ENCODE results near the gene ANKRD16.

The ANKRD16 gene

GRCh38 chr10:5905854-5906507 lies 16.3 kb upstream of the ANKRD16 start:
- H3K4me3 ChIP-seq (ENCODE audit: low read depth, low read length), result no peak overlapping the region
- no peak for TF ChIP-seq CTCF (IDR thresholded peaks at IDR 0.05; ENCODE audit: insufficient read depth, low read depth, low read length, missing control alignments)
- DNase-seq (ENCODE audit: low read depth), result no peak

- H3K4me3 ChIP-seq (ENCODE audit: low read depth, low read length), result peak overlapping the region; percentile 35
- peak; percentile 91 for DNase-seq (ENCODE audit: low read depth)
- no peak for TF ChIP-seq CTCF (IDR thresholded peaks at IDR 0.05; ENCODE audit: insufficient read depth, low read depth, low read length, missing control alignments)
These were observed 14.5 kb upstream of the ANKRD16 start for GRCh38 chr10:5904227-5904626.

- H3K4me3 ChIP-seq (ENCODE audit: low read depth, low read length), result no peak overlapping the region
- no peak for DNase-seq (ENCODE audit: low read depth)
- TF ChIP-seq CTCF (IDR thresholded peaks at IDR 0.05; ENCODE audit: insufficient read depth, low read depth, low read length, missing control alignments), result no peak
These were observed 13.9 kb upstream of the ANKRD16 start for GRCh38 chr10:5903563-5903962.

GRCh38 chr10:5902511-5903274 lies 13.0 kb upstream of the ANKRD16 start:
- TF ChIP-seq CTCF (IDR thresholded peaks at IDR 0.05; ENCODE audit: insufficient read depth, low read depth, low read length, missing control alignments), result no peak

GRCh38 chr10:5900247-5900646 lies 10.6 kb upstream of the ANKRD16 start:
- no peak for DNase-seq (ENCODE audit: low read depth)
- no peak overlapping the region for H3K4me3 ChIP-seq (ENCODE audit: low read depth, low read length)
- TF ChIP-seq CTCF (IDR thresholded peaks at IDR 0.05; ENCODE audit: insufficient read depth, low read depth, low read length, missing control alignments), result no peak

More at GRCh38 chr10:5902511-5903274, 13.0 kb upstream of the ANKRD16 start:
- H3K4me3 ChIP-seq (ENCODE audit: low read depth, low read length), result no peak overlapping the region
- no peak for DNase-seq (ENCODE audit: low read depth)

GRCh38 chr10:5898163-5898562 lies 8.5 kb upstream of the ANKRD16 start:
- H3K4me3 ChIP-seq (ENCODE audit: low read depth, low read length), result no peak overlapping the region
- no peak for TF ChIP-seq CTCF (IDR thresholded peaks at IDR 0.05; ENCODE audit: insufficient read depth, low read depth, low read length, missing control alignments)
- DNase-seq (ENCODE audit: low read depth), result no peak

Measured in GM12865 (cell line).